Central memory CD8-positive, alpha-beta T cell (primary cell): ENCODE data around the gene PRF1.
A peak's percentile ranks its signal among the peaks of the same experiment; 100 is the strongest.

ENCODE experiments used
- ATAC-seq: fragments of 150-1000 bp; cut with Tn5 transposase; replicated peaks from 2 replicates; pipeline ENCODE4 v1.10.0; 2022; ENCODE audit warnings: mild to moderate bottlenecking, moderate FRiP score, moderate number of reproducible peaks; ENCODE audit not compliant: poor library complexity, severe bottlenecking; ENCODE audit errors: extremely low read depth
- DNase-seq, 2 donors: peaks; one replicate each; pipeline ENCODE4 v3.0.0; 2021; ENCODE audit warnings: low spot score in 2 of 2
- H3K27ac Mint-ChIP-seq: one replicate; pipeline ENCODE4 v1.8.0; 2022; ENCODE audit warnings: low read depth, mild to moderate bottlenecking, moderate library complexity, mixed read lengths
- H3K27me3 Mint-ChIP-seq: one replicate; pipeline ENCODE4 v1.8.0; 2022; ENCODE audit warnings: mixed read lengths
- H3K36me3 Mint-ChIP-seq: one replicate; pipeline ENCODE4 v1.8.0; 2022; ENCODE audit warnings: mild to moderate bottlenecking, moderate library complexity, mixed read lengths; ENCODE audit not compliant: insufficient read depth
- H3K4me1 Mint-ChIP-seq: one replicate; pipeline ENCODE4 v1.8.0; 2022; ENCODE audit warnings: mixed read lengths
- H3K4me3 Mint-ChIP-seq: one replicate; pipeline ENCODE4 v1.8.0; 2022; ENCODE audit warnings: mild to moderate bottlenecking, moderate library complexity, mixed read lengths
- H3K9me3 Mint-ChIP-seq: one replicate; pipeline ENCODE4 v1.8.0; 2022; ENCODE audit warnings: mixed read lengths

Gene PRF1

GRCh38 chr10:70565556-70566514, 36.7 kb downstream of the PRF1 start:
- Mint-ChIP-seq H3K36me3 (peaks cover 4% of the 10 kb centered on the region), H3K4me1 (peaks cover 42% of the 10 kb centered on the region)
- ATAC-seq, result no peak

GRCh38 chr10:70564901-70565351, 37.6 kb downstream of the PRF1 start:
- ATAC-seq (no peak), DNase-seq (no peak)
- Mint-ChIP-seq H3K27ac (peak overlapping the region; percentile 32), H3K27me3 (no peaks in the 10 kb centered on the region), H3K4me1 (peaks cover 45% of the 10 kb centered on the region), H3K4me3 (no peak overlapping the region), H3K9me3 (no peaks in the 10 kb centered on the region), H3K36me3 (peaks cover 4% of the 10 kb centered on the region)

More at GRCh38 chr10:70565556-70566514, 36.7 kb downstream of the PRF1 start:
- Mint-ChIP-seq H3K27me3 (no peaks in the 10 kb centered on the region), H3K9me3 (no peaks in the 10 kb centered on the region), H3K27ac (peak overlapping the region; percentile 35), H3K4me3 (no peak overlapping the region)
- no peak for DNase-seq

GRCh38 chr10:70564113-70564725, 38.3 kb downstream of the PRF1 start:
- ATAC-seq (no peak), DNase-seq (no peak)
- no peak overlapping the region for H3K27ac Mint-ChIP-seq
- H3K27me3 Mint-ChIP-seq, result no peaks in the 10 kb centered on the region
- H3K4me3 Mint-ChIP-seq, result no peak overlapping the region
- no peaks in the 10 kb centered on the region for H3K9me3 Mint-ChIP-seq
- peaks cover 48% of the 10 kb centered on the region for H3K4me1 Mint-ChIP-seq
- peaks cover 4% of the 10 kb centered on the region for H3K36me3 Mint-ChIP-seq

- no peak overlapping the region for H3K27ac Mint-ChIP-seq
- H3K27me3 Mint-ChIP-seq, result no peaks in the 10 kb centered on the region
- no peaks in the 10 kb centered on the region for H3K9me3 Mint-ChIP-seq
- H3K36me3 Mint-ChIP-seq, result peaks cover 3% of the 10 kb centered on the region
- peaks cover 56% of the 10 kb centered on the region for H3K4me1 Mint-ChIP-seq
- no peak for ATAC-seq
- no peak for DNase-seq
- no peak overlapping the region for H3K4me3 Mint-ChIP-seq
Observed at GRCh38 chr10:70563230-70563629, 39.3 kb downstream of the PRF1 start.

GRCh38 chr10:70562036-70562755, 40.3 kb downstream of the PRF1 start:
- Mint-ChIP-seq H3K9me3 (no peaks in the 10 kb centered on the region), H3K36me3 (peaks cover 3% of the 10 kb centered on the region), H3K4me3 (no peak overlapping the region), H3K27ac (no peak overlapping the region), H3K27me3 (no peaks in the 10 kb centered on the region), H3K4me1 (peaks cover 57% of the 10 kb centered on the region)
- no peak for ATAC-seq
- no peak for DNase-seq

GRCh38 chr10:70561558-70561957, 41.0 kb downstream of the PRF1 start:
- DNase-seq (no peak), ATAC-seq (no peak)
- no peaks in the 10 kb centered on the region for H3K27me3 Mint-ChIP-seq
- peaks cover 57% of the 10 kb centered on the region for H3K4me1 Mint-ChIP-seq
- H3K27ac Mint-ChIP-seq, result no peak overlapping the region
- H3K9me3 Mint-ChIP-seq, result no peaks in the 10 kb centered on the region
- no peak overlapping the region for H3K4me3 Mint-ChIP-seq
- H3K36me3 Mint-ChIP-seq, result peaks cover 3% of the 10 kb centered on the region

- H3K27me3 Mint-ChIP-seq, result no peaks in the 10 kb centered on the region
- no peaks in the 10 kb centered on the region for H3K9me3 Mint-ChIP-seq
- no peak for ATAC-seq
- DNase-seq, result no peak
- peaks cover 57% of the 10 kb centered on the region for H3K4me1 Mint-ChIP-seq
- H3K4me3 Mint-ChIP-seq, result no peak overlapping the region
- H3K36me3 Mint-ChIP-seq, result peaks cover 3% of the 10 kb centered on the region
- no peak overlapping the region for H3K27ac Mint-ChIP-seq
Observed at GRCh38 chr10:70561070-70561469, 41.5 kb downstream of the PRF1 start.

- no peak overlapping the region for H3K27ac Mint-ChIP-seq
- ATAC-seq, result no peak
- peaks cover 55% of the 10 kb centered on the region for H3K4me1 Mint-ChIP-seq
Observed at GRCh38 chr10:70560511-70560941, 42.0 kb downstream of the PRF1 start.

GRCh38 chr10:70559861-70560260, 42.7 kb downstream of the PRF1 start:
- no peak for ATAC-seq
- Mint-ChIP-seq H3K4me1 (peaks cover 49% of the 10 kb centered on the region), H3K9me3 (no peaks in the 10 kb centered on the region), H3K36me3 (peaks cover 3% of the 10 kb centered on the region), H3K27me3 (no peaks in the 10 kb centered on the region), H3K27ac (peak overlapping the region; percentile 24), H3K4me3 (no peak overlapping the region)
- no peak for DNase-seq

More at GRCh38 chr10:70560511-70560941, 42.0 kb downstream of the PRF1 start:
- Mint-ChIP-seq H3K4me3 (no peak overlapping the region), H3K36me3 (peaks cover 3% of the 10 kb centered on the region), H3K27me3 (no peaks in the 10 kb centered on the region), H3K9me3 (no peaks in the 10 kb centered on the region)
- no peak for DNase-seq

GRCh38 chr10:70558871-70559810, 43.4 kb downstream of the PRF1 start:
- H3K27ac Mint-ChIP-seq, result peak overlapping the region; percentile 24
- DNase-seq, result peak; percentile 70 to 77
- ATAC-seq, result peak; percentile 94
- no peaks in the 10 kb centered on the region for H3K9me3 Mint-ChIP-seq
- H3K4me1 Mint-ChIP-seq, result peaks cover 46% of the 10 kb centered on the region
- peaks cover 3% of the 10 kb centered on the region for H3K36me3 Mint-ChIP-seq
- H3K4me3 Mint-ChIP-seq, result peak overlapping the region; percentile 71
- H3K27me3 Mint-ChIP-seq, result no peaks in the 10 kb centered on the region

- Mint-ChIP-seq H3K27ac (no peak overlapping the region), H3K4me3 (peak overlapping the region; percentile 71), H3K9me3 (no peaks in the 10 kb centered on the region)
Observed at GRCh38 chr10:70558295-70558694, 44.2 kb downstream of the PRF1 start.

More at GRCh38 chr10:70558295-70558694, 44.2 kb downstream of the PRF1 start:
- H3K36me3 Mint-ChIP-seq, result peaks cover 3% of the 10 kb centered on the region
- peaks cover 42% of the 10 kb centered on the region for H3K4me1 Mint-ChIP-seq
- ATAC-seq, result no peak
- no peaks in the 10 kb centered on the region for H3K27me3 Mint-ChIP-seq
- no peak for DNase-seq
